ENCODE data around the gene AGMO.

- TF ChIP-seq CTCF (IDR thresholded peaks at IDR 0.05) = no peak
- TF ChIP-seq EZH2 (IDR thresholded peaks at IDR 0.05; ENCODE audit: borderline replicate concordance, insufficient read depth, low read depth, low read length, poor library complexity, severe bottlenecking) = no peak
Measured at GRCh38 chr7:15556339-15557105, 5.3 kb downstream of the AGMO start.

All from B cell (primary cell).